Measurements from ENCODE around the gene COL6A3.

- TF ChIP-seq, protein P1, sequence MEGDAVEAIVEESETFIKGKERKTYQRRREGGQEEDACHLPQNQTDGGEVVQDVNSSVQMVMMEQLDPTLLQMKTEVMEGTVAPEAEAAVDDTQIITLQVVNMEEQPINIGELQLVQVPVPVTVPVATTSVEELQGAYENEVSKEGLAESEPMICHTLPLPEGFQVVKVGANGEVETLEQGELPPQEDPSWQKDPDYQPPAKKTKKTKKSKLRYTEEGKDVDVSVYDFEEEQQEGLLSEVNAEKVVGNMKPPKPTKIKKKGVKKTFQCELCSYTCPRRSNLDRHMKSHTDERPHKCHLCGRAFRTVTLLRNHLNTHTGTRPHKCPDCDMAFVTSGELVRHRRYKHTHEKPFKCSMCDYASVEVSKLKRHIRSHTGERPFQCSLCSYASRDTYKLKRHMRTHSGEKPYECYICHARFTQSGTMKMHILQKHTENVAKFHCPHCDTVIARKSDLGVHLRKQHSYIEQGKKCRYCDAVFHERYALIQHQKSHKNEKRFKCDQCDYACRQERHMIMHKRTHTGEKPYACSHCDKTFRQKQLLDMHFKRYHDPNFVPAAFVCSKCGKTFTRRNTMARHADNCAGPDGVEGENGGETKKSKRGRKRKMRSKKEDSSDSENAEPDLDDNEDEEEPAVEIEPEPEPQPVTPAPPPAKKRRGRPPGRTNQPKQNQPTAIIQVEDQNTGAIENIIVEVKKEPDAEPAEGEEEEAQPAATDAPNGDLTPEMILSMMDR (IDR thresholded peaks at IDR 0.05) = no peak
- TF ChIP-seq POLR2AphosphoS5 (IDR thresholded peaks at IDR 0.05) (no peak), EP300 (IDR thresholded peaks at IDR 0.05) (no peak)
Observed at GRCh38 chr2:237304763-237305514, 109.0 kb downstream of the COL6A3 start.

Data from sigmoid colon (tissue), 4 donors.